ENCODE results near the gene MIER2.

Gene MIER2

GRCh38 chr19:315811-316210 lies 28.8 kb downstream of the MIER2 start (continued):
- TF ChIP-seq, protein P1, sequence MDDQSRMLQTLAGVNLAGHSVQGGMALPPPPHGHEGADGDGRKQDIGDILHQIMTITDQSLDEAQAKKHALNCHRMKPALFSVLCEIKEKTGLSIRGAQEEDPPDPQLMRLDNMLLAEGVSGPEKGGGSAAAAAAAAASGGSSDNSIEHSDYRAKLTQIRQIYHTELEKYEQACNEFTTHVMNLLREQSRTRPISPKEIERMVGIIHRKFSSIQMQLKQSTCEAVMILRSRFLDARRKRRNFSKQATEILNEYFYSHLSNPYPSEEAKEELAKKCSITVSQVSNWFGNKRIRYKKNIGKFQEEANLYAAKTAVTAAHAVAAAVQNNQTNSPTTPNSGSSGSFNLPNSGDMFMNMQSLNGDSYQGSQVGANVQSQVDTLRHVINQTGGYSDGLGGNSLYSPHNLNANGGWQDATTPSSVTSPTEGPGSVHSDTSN (CRISPR knock-in tag; IDR thresholded peaks at IDR 0.05), result no peak
- TF ChIP-seq ZBTB8A (tag by site-specific recombination; IDR thresholded peaks at IDR 0.05), result no peak

DNA sequence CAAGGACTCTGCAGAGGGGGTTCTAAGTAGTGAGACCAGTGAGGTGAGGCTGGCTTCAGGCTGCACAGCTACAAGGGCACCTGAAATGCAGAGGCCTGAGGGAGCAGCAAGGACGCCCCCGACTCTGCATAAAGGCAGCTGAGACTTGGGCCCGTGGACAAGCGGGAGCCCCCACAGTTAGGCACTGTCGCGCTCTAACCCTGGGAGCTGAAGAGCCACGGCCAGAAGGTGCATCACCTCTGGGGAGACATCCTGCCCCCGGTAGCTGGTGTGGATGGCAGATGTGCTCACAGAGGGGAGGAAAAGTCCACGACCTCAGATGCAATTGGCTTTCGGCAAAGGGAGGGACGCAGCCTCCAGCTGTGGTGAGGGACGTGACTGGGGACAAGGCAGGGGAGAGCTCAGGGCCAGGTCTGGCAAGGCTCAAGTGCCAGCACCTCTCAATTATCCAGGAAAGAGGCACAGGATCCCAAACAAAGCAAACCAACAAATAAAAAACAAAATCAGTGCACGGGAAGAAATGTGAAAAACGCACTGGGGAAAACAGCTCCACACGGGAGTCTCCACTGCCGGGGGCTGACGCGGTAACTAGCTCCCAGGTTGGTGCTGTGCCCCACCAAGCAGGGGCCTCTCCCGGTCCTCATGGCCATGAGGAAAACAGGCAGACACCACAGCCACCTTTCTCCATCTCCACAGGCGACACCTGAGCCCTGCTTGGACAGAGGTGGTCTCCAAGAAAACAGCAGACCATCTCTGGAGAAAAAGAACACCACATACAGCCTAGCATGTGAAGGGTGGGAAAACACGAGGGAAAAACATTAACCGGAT lies 30.4 kb downstream of the MIER2 start:
- CTCF ChIA-PET, result interaction anchor here (1.6 kb wide), 1 partner anchor 19 kb away, joined by 11 read pairs; no protein-coding TSS in a partner anchor

More for the DNA sequence above, 30.4 kb downstream of the MIER2 start:
- H3K4me1 ChIP-seq (ENCODE audit: control insufficient read depth, insufficient read depth, low read length), result no peaks in the 10 kb centered on the region
- no peak overlapping the region for H3K4me3 ChIP-seq (ENCODE audit: low read depth, low read length)
- H3K36me3 ChIP-seq (ENCODE audit: control insufficient read depth in 2 of 2, insufficient read depth in 1 of 2, low read length in 2 of 2), result peaks cover 16 to 76% of the 10 kb centered on the region in 2 experiments; a peak in 2 of 3 replicates
- no peak for TF ChIP-seq ZNF560 (tag by site-specific recombination; IDR thresholded peaks at IDR 0.05; ENCODE audit: borderline replicate concordance)
- no peak for TF ChIP-seq PRDM4 (tag by site-specific recombination; IDR thresholded peaks at IDR 0.05)
- no peak for TF ChIP-seq ZNF670 (tag by site-specific recombination; IDR thresholded peaks at IDR 0.05; ENCODE audit: low read depth)
- TF ChIP-seq PRDM10 (tag by site-specific recombination; IDR thresholded peaks at IDR 0.05), result no peak
- no peak for TF ChIP-seq ZXDB (tag by site-specific recombination; IDR thresholded peaks at IDR 0.05)
- TF ChIP-seq RBAK (tag by site-specific recombination; IDR thresholded peaks at IDR 0.05), result no peak
- TF ChIP-seq ZNF548 (tag by site-specific recombination; IDR thresholded peaks at IDR 0.05), result no peak
- no peak for TF ChIP-seq IKZF3 (tag by site-specific recombination; IDR thresholded peaks at IDR 0.05)
- TF ChIP-seq ZNF423 (tag by site-specific recombination; IDR thresholded peaks at IDR 0.05), result no peak
- TF ChIP-seq TSHZ1 (tag by site-specific recombination; IDR thresholded peaks at IDR 0.05; ENCODE audit: borderline replicate concordance), result no peak
- TF ChIP-seq ZNF19 (tag by site-specific recombination; IDR thresholded peaks at IDR 0.05; ENCODE audit: low read depth), result no peak
- TF ChIP-seq ZFP37 (tag by site-specific recombination; IDR thresholded peaks at IDR 0.05), result no peak
- TF ChIP-seq, protein P2, sequence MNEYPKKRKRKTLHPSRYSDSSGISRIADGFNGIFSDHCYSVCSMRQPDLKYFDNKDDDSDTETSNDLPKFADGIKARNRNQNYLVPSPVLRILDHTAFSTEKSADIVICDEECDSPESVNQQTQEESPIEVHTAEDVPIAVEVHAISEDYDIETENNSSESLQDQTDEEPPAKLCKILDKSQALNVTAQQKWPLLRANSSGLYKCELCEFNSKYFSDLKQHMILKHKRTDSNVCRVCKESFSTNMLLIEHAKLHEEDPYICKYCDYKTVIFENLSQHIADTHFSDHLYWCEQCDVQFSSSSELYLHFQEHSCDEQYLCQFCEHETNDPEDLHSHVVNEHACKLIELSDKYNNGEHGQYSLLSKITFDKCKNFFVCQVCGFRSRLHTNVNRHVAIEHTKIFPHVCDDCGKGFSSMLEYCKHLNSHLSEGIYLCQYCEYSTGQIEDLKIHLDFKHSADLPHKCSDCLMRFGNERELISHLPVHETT (tag by site-specific recombination; IDR thresholded peaks at IDR 0.05), result no peak
- TF ChIP-seq ZSCAN5A (tag by site-specific recombination; IDR thresholded peaks at IDR 0.05), result no peak
- no peak for TF ChIP-seq ZSCAN30 (tag by site-specific recombination; IDR thresholded peaks at IDR 0.05)
- TF ChIP-seq, protein P3, sequence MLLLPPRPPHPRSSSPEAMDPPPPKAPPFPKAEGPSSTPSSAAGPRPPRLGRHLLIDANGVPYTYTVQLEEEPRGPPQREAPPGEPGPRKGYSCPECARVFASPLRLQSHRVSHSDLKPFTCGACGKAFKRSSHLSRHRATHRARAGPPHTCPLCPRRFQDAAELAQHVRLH (tag by site-specific recombination; IDR thresholded peaks at IDR 0.05), result no peak
- TF ChIP-seq ZSCAN16 (tag by site-specific recombination; IDR thresholded peaks at IDR 0.05), result no peak
- TF ChIP-seq ZNF558 (tag by site-specific recombination; IDR thresholded peaks at IDR 0.05), result no peak
- no peak for TF ChIP-seq ZNF707 (tag by site-specific recombination; IDR thresholded peaks at IDR 0.05)
- POLR2A ChIA-PET, result no interaction called here
- no peaks in the 10 kb centered on the region for H3K9me3 ChIP-seq (ENCODE audit: control insufficient read depth, insufficient read depth, low read depth, low read length)
- no peak overlapping the region for H3K27ac ChIP-seq (ENCODE audit: extremely low read depth, low read depth, low read length)

Data from HEK293 (cell line).